GM12878 (cell line): ENCODE data around the gene NOTCH1. TPM values are rescaled to one million over a fixed set of nuclear protein-coding genes. Genes with fewer than 3 reads are reported as not detected.

Experiments
- CUX1 ChIP-seq: IDR thresholded peaks from 2 replicates; pipeline ENCODE4 v1.6.1; 2012; ENCODE audit warnings: improper control_type of control experiment, low read depth, low read length; ENCODE audit not compliant: insufficient replicate concordance
- FOXM1 ChIP-seq: IDR thresholded peaks from 2 replicates; pipeline ENCODE4 v1.6.1; 2012; ENCODE audit warnings: low read depth, mild to moderate bottlenecking, inconsistent platforms, low read length, moderate library complexity
- GABPA ChIP-seq: IDR thresholded peaks from 2 replicates; pipeline ENCODE4 v1.6.1; 2014; ENCODE audit warnings: antibody characterized with exemption, low read depth, mild to moderate bottlenecking, inconsistent platforms
- IKZF1 ChIP-seq: fragments of 450-650 bp; conservative IDR thresholded peaks from 2 replicates; pipeline ENCODE4 v1.6.1; 2017; ENCODE audit warnings: antibody characterized with exemption, mild to moderate bottlenecking
- KAT2A ChIP-seq: conservative IDR thresholded peaks from 2 replicates; pipeline ENCODE4 v1.6.1; 2011; ENCODE audit warnings: low read depth, low read length; ENCODE audit not compliant: control insufficient read depth
- LARP7 ChIP-seq: fragments of 450-650 bp; IDR thresholded peaks from 2 replicates; pipeline ENCODE4 v1.6.1; 2017; ENCODE audit warnings: mild to moderate bottlenecking
- MEF2A ChIP-seq: IDR thresholded peaks from 2 replicates; pipeline ENCODE4 v1.6.1; 2011; ENCODE audit warnings: low read depth, mild to moderate bottlenecking, low read length, moderate library complexity; ENCODE audit not compliant: insufficient read depth
- MEF2B ChIP-seq: fragments of 450-650 bp; IDR thresholded peaks from 2 replicates; pipeline ENCODE4 v1.6.1; 2018; ENCODE audit warnings: mild to moderate bottlenecking, moderate library complexity; ENCODE audit not compliant: partially characterized antibody, poor library complexity, severe bottlenecking
- NFYA ChIP-seq: IDR thresholded peaks from 2 replicates; pipeline ENCODE4 v1.6.1; 2011; ENCODE audit warnings: low read depth, mild to moderate bottlenecking, low read length, improper control_type of control experiment, borderline replicate concordance
- NR2F1 ChIP-seq: fragments of 450-650 bp; conservative IDR thresholded peaks from 2 replicates; pipeline ENCODE4 v1.6.1; 2017; ENCODE audit warnings: mild to moderate bottlenecking
- POLR2AphosphoS5 ChIP-seq: IDR thresholded peaks from 2 replicates; pipeline ENCODE4 v1.6.1; 2011; ENCODE audit warnings: mild to moderate bottlenecking, low read length, inconsistent platforms
- RFX5 ChIP-seq: IDR thresholded peaks from 2 replicates; pipeline ENCODE4 v1.6.1; 2011; ENCODE audit warnings: low read depth, low read length, improper control_type of control experiment
- SKIL ChIP-seq: fragments of 450-650 bp; IDR thresholded peaks from 2 replicates; pipeline ENCODE4 v1.6.1; 2017; ENCODE audit warnings: mild to moderate bottlenecking, low read depth, inconsistent platforms; ENCODE audit not compliant: poor library complexity, severe bottlenecking
- SPI1 ChIP-seq: IDR thresholded peaks from 2 replicates; pipeline ENCODE4 v1.6.1; 2011; ENCODE audit warnings: low read depth, mild to moderate bottlenecking, low read length, moderate library complexity, borderline replicate concordance; ENCODE audit not compliant: insufficient read depth
- TBL1XR1 ChIP-seq: IDR thresholded peaks from 2 replicates; pipeline ENCODE4 v1.6.1; 2012; ENCODE audit warnings: low read depth, low read length, improper control_type of control experiment
- polyA plus RNA-seq, 11 experiments: library from polyadenylated mRNA; depleted of rRNA in 4 of 11; unstranded in 6 of 11; stranded (reverse) in 5 of 11; fragments of >200 nt; fragmentation: Nextera tagmentation in 4 of 11; fragmentation: Illumina TruSeq in 1 of 11; extraction: Ambion mirVana in 4 of 11; extraction: Trizol in 1 of 11; gene quantifications; 1 replicate in 1 of 11; 2 replicates in 10 of 11; pipeline versions ENCODE4 v1.2.1 to v1.2.3, GENCODE V29; 2011 to 2016; ENCODE audit warnings: inconsistent platforms in 2 of 11, missing spikeins in 2 of 11, low read depth in 1 of 11
- total RNA-seq, 4 experiments: library from RNA; depleted of rRNA in 3 of 4; stranded (reverse); fragments of >200 nt in 3 of 4; fragmentation: Illumina TruSeq in 1 of 4; extraction: Trizol in 1 of 4; gene quantifications; 2 replicates each; pipeline versions ENCODE4 v1.2.1 to v1.2.3, GENCODE V29; 2013 to 2021
- TF ChIP-seq, protein P1 (sequence below), 3 experiments: IDR thresholded peaks in 2 of 3; conservative IDR thresholded peaks in 1 of 3; 2 replicates each; pipeline ENCODE4 v1.5.1; 2011; ENCODE audit warnings: low read depth in 3 of 3, low read length in 3 of 3, mild to moderate bottlenecking in 3 of 3, control low read depth in 2 of 3, moderate library complexity in 2 of 3, inconsistent platforms in 1 of 3, mixed read lengths in 1 of 3; ENCODE audit not compliant: control insufficient read depth in 2 of 3, insufficient read depth in 1 of 3; ENCODE audit errors: extremely low read depth in 1 of 3
- TF ChIP-seq, protein P2 (sequence below): IDR thresholded peaks from 2 replicates; pipeline ENCODE4 v1.6.1; 2012; ENCODE audit warnings: mild to moderate bottlenecking, low read depth, low read length

NOTCH1 gene
- total and polyA plus RNA-seq, 10 of the 15 experiments (the other 5 are each of a cell fraction or from before 2014, with no cell fraction given): 0.02 to 40.0 (median 3.7) TPM

DNA sequence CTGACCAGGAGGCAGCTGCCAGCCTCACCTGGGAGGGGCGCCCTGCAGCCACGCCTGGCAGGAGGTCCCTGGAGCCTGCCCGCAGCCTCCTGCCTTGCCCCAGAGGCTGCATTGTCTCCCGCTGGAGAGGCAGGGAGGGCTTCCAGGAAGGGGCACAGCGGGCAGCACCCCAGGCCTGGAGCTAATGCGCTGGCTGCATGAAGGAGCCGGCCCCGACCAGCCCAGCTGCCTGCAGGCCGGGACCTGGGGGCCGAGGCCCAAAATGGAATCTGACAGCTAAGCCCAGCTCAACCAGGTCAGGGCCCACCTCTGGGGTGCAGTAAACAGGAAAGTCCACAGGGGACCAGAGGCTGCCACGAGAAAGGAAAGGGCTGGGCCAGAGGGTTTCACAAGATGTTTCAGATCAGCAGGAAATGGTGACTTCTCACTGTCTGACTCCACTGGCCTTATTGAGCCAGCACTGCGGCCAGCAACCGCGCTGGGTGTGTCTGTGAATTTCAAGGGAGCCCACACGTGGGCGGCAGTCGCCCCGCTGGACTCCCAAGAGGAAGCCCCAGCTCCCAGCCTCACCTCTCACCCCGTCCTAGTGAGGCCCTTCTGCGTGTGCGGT lies 18.6 kb upstream of the NOTCH1 start (continued):
- TF ChIP-seq TBL1XR1 (no peak), NFYA (no peak), CUX1 (no peak), MEF2B (peak; percentile 94), SPI1 (no peak; the same call in 1 of the 2 replicates), GABPA (no peak), NR2F1 (peak; percentile 71), POLR2AphosphoS5 (no peak), FOXM1 (no peak), IKZF1 (peak; percentile 86), SKIL (peak; percentile 61), LARP7 (no peak), KAT2A (no peak), MEF2A (no peak), RFX5 (no peak)
- TF ChIP-seq, protein P1, sequence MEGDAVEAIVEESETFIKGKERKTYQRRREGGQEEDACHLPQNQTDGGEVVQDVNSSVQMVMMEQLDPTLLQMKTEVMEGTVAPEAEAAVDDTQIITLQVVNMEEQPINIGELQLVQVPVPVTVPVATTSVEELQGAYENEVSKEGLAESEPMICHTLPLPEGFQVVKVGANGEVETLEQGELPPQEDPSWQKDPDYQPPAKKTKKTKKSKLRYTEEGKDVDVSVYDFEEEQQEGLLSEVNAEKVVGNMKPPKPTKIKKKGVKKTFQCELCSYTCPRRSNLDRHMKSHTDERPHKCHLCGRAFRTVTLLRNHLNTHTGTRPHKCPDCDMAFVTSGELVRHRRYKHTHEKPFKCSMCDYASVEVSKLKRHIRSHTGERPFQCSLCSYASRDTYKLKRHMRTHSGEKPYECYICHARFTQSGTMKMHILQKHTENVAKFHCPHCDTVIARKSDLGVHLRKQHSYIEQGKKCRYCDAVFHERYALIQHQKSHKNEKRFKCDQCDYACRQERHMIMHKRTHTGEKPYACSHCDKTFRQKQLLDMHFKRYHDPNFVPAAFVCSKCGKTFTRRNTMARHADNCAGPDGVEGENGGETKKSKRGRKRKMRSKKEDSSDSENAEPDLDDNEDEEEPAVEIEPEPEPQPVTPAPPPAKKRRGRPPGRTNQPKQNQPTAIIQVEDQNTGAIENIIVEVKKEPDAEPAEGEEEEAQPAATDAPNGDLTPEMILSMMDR (IDR thresholded peaks at IDR 0.05 in 2 of 3, conservative IDR thresholded peaks at IDR 0.05 in 1 of 3; ENCODE audit: control insufficient read depth in 2 of 3, extremely low read depth in 1 of 3, insufficient read depth in 1 of 3, low read depth in 3 of 3, low read length in 3 of 3): peak in 2 of 3 experiments; percentile 23 to 38; a peak in 3 of 6 replicates
- TF ChIP-seq, protein P2, sequence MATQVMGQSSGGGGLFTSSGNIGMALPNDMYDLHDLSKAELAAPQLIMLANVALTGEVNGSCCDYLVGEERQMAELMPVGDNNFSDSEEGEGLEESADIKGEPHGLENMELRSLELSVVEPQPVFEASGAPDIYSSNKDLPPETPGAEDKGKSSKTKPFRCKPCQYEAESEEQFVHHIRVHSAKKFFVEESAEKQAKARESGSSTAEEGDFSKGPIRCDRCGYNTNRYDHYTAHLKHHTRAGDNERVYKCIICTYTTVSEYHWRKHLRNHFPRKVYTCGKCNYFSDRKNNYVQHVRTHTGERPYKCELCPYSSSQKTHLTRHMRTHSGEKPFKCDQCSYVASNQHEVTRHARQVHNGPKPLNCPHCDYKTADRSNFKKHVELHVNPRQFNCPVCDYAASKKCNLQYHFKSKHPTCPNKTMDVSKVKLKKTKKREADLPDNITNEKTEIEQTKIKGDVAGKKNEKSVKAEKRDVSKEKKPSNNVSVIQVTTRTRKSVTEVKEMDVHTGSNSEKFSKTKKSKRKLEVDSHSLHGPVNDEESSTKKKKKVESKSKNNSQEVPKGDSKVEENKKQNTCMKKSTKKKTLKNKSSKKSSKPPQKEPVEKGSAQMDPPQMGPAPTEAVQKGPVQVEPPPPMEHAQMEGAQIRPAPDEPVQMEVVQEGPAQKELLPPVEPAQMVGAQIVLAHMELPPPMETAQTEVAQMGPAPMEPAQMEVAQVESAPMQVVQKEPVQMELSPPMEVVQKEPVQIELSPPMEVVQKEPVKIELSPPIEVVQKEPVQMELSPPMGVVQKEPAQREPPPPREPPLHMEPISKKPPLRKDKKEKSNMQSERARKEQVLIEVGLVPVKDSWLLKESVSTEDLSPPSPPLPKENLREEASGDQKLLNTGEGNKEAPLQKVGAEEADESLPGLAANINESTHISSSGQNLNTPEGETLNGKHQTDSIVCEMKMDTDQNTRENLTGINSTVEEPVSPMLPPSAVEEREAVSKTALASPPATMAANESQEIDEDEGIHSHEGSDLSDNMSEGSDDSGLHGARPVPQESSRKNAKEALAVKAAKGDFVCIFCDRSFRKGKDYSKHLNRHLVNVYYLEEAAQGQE: peak; percentile 70
